Prostate gland (tissue), 2 donors: ENCODE results near the gene MAP1B. TPM values are rescaled to one million over a fixed set of nuclear protein-coding genes. Genes with fewer than 3 reads are reported as not detected.

ENCODE experiments used
- DNase-seq: peaks from one replicate; pipeline ENCODE4 v3.0.0-alpha.2; 2019; ENCODE audit warnings: low spot score
- H3K27ac ChIP-seq, 2 donors: fragments of 200-600 bp; sonication (generic); 2 replicates each; pipeline ENCODE4 v1.5.1; 2017 to 2019
- H3K27me3 ChIP-seq: fragments of 200-600 bp; sonication (generic); replicated peaks from 2 replicates; pipeline ENCODE4 v1.5.1; 2019; ENCODE audit not compliant: insufficient read depth
- H3K36me3 ChIP-seq, 2 donors: fragments of 200-600 bp; sonication (generic); 1 replicate in 1 of 2; 2 replicates in 1 of 2; pipeline versions ENCODE4 v1.5.1 to v1.8.1; 2017 to 2019
- H3K4me1 ChIP-seq: fragments of 200-600 bp; sonication (generic); replicated peaks from 2 replicates; pipeline ENCODE4 v1.5.1; 2019
- H3K4me3 ChIP-seq, 2 donors: fragments of 200-600 bp; sonication (generic); 2 replicates each; pipeline ENCODE4 v1.5.1; 2017 to 2019
- H3K9me3 ChIP-seq: fragments of 200-600 bp; sonication (generic); 2 replicates; pipeline ENCODE4 v1.5.1; 2017
- POLR2A ChIP-seq: fragments of 450-650 bp; IDR thresholded peaks from one replicate; pipeline ENCODE4 v1.6.1; 2016; ENCODE audit warnings: antibody characterized with exemption, mild to moderate bottlenecking
- POLR2AphosphoS5 ChIP-seq: sonication (generic); formaldehyde crosslinking; IDR thresholded peaks from one replicate; pipeline ENCODE4 v1.6.1; 2017; ENCODE audit warnings: antibody characterized with exemption
- WGBS: methylation state at CpG from one replicate; pipeline ENCODE4 v1.1.5; 2018; 5-methylcytosine and 5-hydroxymethylcytosine counted together
- intact Hi-C: fragments of 100-400 bp; cut with DNase I; formaldehyde crosslinking; loops from one replicate; pipeline ENCODE4 v1.14.2; 2022
- total RNA-seq, 2 donors: library from RNA; depleted of rRNA; stranded (reverse); fragments of >200 nt; gene quantifications; one replicate each; pipeline ENCODE4 v1.1.0, GENCODE V29; 2016
- TF ChIP-seq, protein P1 (sequence below), 4 experiments: fragments of 200-600 bp in 2 of 4; fragments of 450-650 bp in 2 of 4; sonication (generic) in 2 of 4; IDR thresholded peaks; 1 replicate in 3 of 4; 2 replicates in 1 of 4; pipeline ENCODE4 v1.5.1; 2016 to 2019; ENCODE audit warnings: antibody characterized with exemption in 4 of 4, mild to moderate bottlenecking in 2 of 4, moderate library complexity in 2 of 4

Gene MAP1B
- total RNA-seq, 2 donors from 2014 or later: 99.6 to 515 TPM

DNA sequence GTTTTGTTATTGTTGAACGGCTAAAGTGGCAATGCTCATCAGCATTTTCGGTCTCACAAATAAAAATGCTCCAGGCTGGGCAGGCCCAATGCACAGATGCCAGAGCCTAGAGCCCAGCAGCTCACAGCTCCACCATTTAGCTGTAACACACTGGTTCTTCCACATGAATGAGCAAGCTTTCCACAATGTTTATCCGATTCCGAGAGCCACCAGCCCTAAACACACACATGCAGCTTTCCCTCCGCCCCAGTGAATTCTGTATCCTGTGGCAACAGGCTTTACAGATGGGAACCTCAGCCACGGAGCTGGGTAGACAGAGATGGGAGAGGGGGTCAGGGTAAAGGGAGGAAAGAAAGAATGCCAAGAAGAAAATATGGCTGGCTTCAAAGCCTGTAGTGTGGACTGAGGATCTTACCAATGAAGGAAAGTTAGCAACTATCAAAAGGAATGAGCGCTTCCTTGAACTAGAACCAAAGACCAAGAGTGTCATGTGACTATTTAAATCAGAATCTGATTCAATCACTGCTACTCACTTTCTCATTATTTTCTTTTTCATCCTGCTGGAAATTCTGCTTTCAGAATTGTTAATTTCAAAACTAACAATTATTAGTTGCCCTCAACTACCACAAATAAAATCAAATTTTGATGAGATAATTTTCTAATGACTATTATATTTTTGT is 135.7 kb downstream of the MAP1B start:
- H3K27me3 ChIP-seq: no peaks in the 10 kb centered on the region
- no peaks in the 10 kb centered on the region for H3K9me3 ChIP-seq
- TF ChIP-seq, protein P1, sequence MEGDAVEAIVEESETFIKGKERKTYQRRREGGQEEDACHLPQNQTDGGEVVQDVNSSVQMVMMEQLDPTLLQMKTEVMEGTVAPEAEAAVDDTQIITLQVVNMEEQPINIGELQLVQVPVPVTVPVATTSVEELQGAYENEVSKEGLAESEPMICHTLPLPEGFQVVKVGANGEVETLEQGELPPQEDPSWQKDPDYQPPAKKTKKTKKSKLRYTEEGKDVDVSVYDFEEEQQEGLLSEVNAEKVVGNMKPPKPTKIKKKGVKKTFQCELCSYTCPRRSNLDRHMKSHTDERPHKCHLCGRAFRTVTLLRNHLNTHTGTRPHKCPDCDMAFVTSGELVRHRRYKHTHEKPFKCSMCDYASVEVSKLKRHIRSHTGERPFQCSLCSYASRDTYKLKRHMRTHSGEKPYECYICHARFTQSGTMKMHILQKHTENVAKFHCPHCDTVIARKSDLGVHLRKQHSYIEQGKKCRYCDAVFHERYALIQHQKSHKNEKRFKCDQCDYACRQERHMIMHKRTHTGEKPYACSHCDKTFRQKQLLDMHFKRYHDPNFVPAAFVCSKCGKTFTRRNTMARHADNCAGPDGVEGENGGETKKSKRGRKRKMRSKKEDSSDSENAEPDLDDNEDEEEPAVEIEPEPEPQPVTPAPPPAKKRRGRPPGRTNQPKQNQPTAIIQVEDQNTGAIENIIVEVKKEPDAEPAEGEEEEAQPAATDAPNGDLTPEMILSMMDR (IDR thresholded peaks at IDR 0.05): no peak
- TF ChIP-seq POLR2AphosphoS5 (no peak), POLR2A (no peak)
- H3K27ac ChIP-seq: no peak overlapping the region
- intact Hi-C loops: loop anchor here (10.0 kb wide), 1 partner anchor 62 kb away; no protein-coding TSS in a partner anchor
- no peak for DNase-seq
- H3K4me3 ChIP-seq: no peak overlapping the region
- 77% methylated on average over 7 of the region's 7 CpGs for WGBS
- no peaks in the 10 kb centered on the region for H3K36me3 ChIP-seq
- no peaks in the 10 kb centered on the region for H3K4me1 ChIP-seq

DNA sequence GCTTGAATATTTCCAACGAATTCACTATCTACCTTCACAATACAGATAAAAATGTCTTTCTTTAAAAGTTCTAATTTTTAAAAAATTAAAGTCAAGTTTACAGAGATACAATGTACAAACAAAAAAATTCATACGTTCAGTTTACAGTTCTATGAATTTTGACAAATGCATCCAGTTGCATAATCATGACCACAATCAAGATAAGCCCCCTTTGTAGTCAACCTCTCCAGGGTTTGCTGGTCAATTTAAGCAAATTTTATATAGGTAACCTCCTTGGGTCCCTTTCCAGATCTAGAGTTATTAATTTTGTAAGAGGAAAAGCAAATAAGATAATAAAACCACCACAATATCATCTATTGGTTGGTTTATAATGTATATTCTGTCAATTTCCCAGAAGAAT is 136.4 kb downstream of the MAP1B start:
- no peaks in the 10 kb centered on the region for H3K9me3 ChIP-seq
- TF ChIP-seq, protein P1 (IDR thresholded peaks at IDR 0.05): no peak
- TF ChIP-seq POLR2A (no peak), POLR2AphosphoS5 (no peak)
- DNase-seq: no peak
- no peak overlapping the region for H3K4me3 ChIP-seq
- intact Hi-C loops: loop anchor here (10.0 kb wide), 1 partner anchor 61 kb away; no protein-coding TSS in a partner anchor
- H3K27me3 ChIP-seq: no peaks in the 10 kb centered on the region
- no peaks in the 10 kb centered on the region for H3K4me1 ChIP-seq
- no peaks in the 10 kb centered on the region for H3K36me3 ChIP-seq
- H3K27ac ChIP-seq: no peak overlapping the region
- 70% methylated on average over 2 of the region's 2 CpGs for WGBS

DNA sequence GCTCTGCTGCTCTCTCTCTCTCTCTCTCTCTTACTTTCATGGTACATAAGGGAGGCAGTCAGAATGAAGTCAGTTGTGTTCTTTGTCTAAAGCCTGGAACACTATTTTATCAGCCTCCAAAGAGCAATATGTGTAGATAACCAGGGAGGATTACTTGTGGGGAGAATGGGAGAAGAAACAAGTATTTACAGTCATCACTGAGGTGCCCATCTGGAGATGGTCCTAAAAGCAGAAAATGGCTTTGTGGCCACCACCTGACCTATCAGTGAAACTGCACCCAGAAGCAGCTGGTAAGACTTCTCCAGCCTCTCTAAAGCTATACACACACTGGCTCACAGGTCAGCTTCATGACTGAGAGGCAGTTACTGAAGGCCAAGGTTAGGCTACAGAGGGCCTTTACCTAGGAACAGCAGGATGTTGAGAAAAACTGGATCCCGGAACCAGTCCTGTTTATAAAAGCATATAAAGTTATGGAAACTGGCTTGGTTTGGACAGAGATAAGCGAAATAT is 137.6 kb downstream of the MAP1B start:
- TF ChIP-seq POLR2A: no peak
- TF ChIP-seq, protein P1 (IDR thresholded peaks at IDR 0.05): peak in 2 of 4 experiments; percentile 8 to 30
- TF ChIP-seq POLR2AphosphoS5: no peak
- intact Hi-C loops: loop anchor here (10.0 kb wide), 1 partner anchor 60 kb away; no protein-coding TSS in a partner anchor
- no peak for DNase-seq
- H3K27me3 ChIP-seq: no peaks in the 10 kb centered on the region
- H3K27ac ChIP-seq: peak overlapping the region; percentile 35 to 58
- no peaks in the 10 kb centered on the region for H3K4me1 ChIP-seq
- no peaks in the 10 kb centered on the region for H3K36me3 ChIP-seq
- no peaks in the 10 kb centered on the region for H3K9me3 ChIP-seq
- no peak overlapping the region for H3K4me3 ChIP-seq
- 25% methylated on average over 2 of the region's 2 CpGs for WGBS

DNA sequence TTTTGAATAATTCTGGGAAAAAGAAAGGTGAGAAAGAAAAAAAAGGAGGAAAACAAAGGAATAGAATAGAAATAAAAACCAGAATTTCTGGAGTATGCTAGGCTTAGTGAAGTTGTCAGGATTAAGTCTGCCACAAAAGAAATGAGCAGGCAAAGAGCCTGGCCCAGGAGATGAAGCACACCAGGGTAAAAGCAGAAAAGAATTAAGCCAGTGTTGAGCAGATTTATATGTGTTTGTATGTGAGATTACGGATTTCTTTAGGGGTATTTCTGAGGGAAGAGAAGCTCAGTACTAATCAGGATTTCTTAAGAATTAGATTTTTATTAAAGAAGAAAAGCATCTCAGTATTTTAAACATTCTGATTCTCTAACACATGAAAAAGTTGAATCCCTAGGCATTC is 138.3 kb downstream of the MAP1B start:
- H3K36me3 ChIP-seq: no peaks in the 10 kb centered on the region
- 62% methylated on average over 1 of the region's 1 CpG for WGBS
- H3K4me1 ChIP-seq: no peaks in the 10 kb centered on the region
- TF ChIP-seq POLR2AphosphoS5 (no peak), POLR2A (no peak)
- TF ChIP-seq, protein P1 (IDR thresholded peaks at IDR 0.05): no peak
- H3K4me3 ChIP-seq: no peak overlapping the region
- intact Hi-C loops: loop anchor here (10.0 kb wide), 1 partner anchor 59 kb away; no protein-coding TSS in a partner anchor
- peak overlapping the region; percentile 41 to 58 for H3K27ac ChIP-seq
- no peaks in the 10 kb centered on the region for H3K9me3 ChIP-seq
- H3K27me3 ChIP-seq: no peaks in the 10 kb centered on the region
- no peak for DNase-seq
